Fibroblast of gingiva (primary cell): Measurements from ENCODE around the gene ARID5A.

Source experiments
- DNase-seq: peaks from one replicate; pipeline ENCODE4 v3.0.0-alpha.2; 2011; ENCODE audit warnings: low read depth

Gene ARID5A

GRCh38 chr2:96528006-96528699 is 8.4 kb upstream of the ARID5A start:
- peak; percentile 84 for DNase-seq

DNA sequence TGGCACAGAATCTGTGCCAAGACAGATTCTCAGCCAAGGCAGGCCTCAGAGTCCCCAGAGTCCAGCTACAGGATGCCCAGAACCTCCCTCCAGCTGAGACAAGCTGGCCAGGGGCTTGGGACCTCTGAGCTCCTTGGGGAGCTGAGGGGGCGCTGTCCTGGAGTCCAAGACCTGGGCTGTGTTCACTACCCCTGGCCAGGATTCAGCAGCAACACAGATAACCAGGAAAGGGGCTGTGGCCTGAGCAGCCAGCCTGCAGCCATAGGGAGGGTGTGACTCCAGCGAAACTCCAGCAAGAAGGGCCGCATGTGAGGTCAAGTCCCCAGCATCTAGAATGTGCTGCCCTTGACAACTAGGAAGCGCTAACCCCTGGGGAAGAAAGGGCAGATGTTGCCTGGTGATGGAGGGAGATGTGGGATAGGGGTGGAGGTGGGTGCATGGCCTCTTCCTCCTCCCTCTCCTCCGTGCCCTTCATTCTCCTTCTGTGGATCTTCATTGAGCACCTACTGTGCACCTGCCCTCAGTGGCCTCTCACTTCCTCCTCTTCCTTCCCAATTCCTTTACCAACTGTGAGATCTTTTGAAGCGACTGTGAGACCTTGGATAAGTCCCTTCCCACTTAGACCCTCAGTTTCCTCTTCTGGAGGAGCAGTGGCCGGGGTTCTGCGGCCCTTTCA is 7.7 kb upstream of the ARID5A start:
- DNase-seq = no peak

DNA sequence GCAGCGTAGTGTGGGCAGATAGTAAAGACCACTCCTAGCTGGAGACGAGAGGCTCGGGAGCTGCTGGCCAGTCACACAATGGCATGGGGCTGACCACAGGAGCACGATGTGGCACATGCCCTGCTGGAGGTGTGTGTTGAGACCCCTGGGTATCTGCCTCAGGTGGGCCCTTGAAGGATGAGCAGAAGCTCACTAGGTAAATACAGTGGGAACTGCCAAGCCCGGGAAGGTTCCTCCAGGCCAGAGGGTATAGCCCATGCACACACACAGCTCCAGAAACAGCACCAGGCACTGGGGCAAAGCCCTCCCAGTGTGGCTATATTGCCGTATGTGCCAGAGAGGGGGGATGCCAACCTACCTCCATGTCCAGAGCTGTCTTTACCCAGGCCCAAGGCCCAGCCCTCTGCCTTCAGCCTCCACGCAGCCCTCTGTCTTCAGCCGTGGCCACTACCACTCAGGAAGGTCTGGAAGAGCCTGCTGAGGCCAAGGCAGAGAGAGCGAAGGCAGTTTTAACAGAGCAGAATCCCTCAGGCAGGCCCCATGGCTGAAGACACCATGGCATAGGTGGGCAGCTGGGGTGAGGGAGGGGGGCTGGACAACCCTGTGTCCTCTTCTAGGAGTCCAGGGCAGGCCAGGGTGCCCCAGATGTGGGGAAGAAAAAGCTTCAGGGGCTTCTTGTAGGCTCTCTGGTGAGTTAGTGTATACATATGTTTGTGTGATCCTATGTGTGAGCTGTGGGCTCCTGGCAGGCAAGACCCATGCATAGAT is 7.0 kb upstream of the ARID5A start:
- DNase-seq = no peak

GRCh38 chr2:96530144-96530430 is 6.5 kb upstream of the ARID5A start:
- no peak for DNase-seq

DNA sequence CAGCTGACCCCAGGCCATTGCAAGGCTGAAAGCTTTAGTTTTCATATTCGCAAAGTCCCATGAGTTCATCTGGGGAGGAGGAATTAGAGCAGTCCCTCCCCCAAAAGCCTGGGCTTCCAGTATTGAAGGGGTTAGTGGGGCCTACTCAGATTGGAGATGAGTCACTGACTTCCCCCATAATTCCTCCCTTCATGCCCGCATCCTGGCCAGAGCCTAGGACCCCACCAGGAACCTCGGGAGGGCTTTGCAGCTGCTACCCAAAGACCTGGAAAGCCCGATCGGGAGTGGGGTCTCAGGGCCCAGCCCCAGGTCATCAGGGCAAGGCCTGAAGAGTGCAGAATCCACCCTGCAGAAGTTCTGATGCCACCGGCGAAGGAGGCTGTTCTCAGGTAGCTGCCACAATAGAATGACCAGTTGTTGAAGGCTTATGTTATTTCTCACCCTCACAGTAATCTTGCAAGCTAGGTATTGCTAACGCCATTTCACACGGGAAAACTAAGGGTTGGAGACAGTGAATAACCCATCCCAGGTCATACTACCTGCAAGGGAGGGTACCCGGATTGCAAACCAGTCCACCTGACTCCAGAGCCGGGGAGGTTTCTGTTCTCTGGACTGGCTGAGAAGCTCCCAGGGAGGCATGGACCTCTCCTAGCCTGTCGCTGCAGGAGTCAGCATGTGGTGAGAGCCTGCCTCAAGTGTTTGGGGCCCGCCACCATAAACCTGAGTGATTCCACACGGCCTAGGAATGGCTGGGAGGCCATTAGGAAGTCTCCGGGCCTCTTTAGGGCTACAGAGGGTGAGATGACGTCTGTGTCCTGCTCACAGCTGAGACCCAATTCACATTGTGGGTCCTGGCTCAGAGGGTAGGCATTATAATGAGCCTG is 5.8 kb upstream of the ARID5A start:
- no peak for DNase-seq

GRCh38 chr2:96531366-96531765 is 5.2 kb upstream of the ARID5A start:
- DNase-seq = no peak

DNA sequence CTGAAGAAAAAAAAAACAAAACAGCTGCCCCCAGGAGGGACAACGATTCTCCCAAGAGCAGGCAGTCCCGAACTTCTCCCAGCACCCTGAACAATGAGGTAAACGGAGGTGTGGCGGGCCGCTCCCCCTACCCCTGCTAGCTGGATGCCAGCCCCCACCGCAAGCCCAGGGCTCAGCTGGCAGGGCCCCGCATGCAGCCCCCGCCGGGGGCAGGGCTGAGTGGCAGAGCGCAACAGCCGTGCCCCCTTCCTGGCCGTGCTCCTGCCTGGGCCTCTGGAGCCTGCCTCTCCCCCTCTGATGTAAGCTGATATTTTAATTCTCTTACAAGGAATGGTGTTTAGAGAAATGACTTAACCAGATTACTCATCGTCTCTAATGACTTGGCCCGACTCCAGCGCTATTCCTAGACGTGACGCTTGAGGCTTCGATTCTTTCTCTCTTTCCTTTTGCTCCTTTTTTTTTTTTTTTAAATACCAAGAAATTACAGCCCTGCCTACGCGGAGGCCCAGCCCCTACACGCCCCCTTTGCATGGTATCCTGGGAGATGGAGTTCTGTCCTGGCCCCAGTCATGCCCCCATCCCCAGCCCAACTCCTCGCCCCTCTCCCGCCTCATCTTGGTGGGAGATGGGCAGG is 4.6 kb upstream of the ARID5A start:
- DNase-seq = peak; percentile 99

DNA sequence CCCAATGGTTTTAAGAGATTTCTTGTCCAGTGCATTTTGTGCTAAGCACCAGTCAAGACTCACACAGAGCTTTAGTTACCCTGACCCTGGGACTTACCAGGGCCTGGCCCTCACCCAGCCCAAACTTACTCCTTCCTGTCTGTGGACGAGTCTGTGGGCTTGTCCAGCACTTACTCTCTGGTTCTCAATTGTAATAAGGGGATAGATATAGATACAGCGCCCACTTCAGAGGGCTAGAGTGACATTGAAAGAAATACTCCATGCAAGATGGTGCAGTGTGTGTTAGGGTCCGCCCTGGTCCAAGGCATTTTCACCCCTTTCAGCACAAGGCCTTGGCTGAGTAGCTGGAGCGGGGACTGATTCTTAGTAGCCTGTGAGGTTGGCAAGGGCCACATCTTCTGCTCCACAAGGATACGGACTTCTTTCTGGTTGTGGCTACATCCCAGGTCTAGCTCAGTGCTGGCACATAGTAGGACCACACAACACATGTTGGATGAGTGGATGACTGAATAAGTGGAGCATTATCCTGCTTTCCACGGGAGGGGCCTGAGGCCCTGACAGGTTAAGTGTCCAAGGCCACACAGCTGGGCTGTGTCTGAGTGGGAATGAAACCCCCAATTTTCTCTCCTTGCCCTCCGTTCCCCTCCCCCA is 3.8 kb upstream of the ARID5A start:
- DNase-seq = no peak

- DNase-seq = peak; percentile 98
These were observed 3.1 kb upstream of the ARID5A start for GRCh38 chr2:96533292-96534073.

DNA sequence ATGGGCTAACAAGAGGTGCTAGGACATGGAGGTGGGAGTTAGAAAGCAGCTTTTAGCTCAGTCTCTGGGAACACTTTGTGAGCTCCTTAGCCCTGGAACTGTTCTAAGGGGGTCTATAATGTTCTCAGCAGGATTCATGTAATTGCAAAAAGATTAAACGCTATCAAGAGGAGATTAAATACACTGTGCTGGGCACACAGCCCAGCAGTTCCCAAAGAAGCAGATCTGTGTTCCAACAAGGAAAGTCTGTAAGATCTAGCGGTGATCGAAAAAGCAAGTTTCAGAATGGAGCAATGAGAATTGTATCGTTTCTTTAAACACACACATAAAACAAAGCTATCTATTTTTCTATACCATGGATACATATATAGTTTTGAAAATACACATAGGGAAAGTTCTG is 2.4 kb upstream of the ARID5A start:
- DNase-seq = no peak

GRCh38 chr2:96534701-96535181 is 1.8 kb upstream of the ARID5A start:
- no peak for DNase-seq

GRCh38 chr2:96535331-96535730 is 1.2 kb upstream of the ARID5A start:
- DNase-seq = no peak

- DNase-seq = peak; percentile 51
These were observed 648 bp downstream of the ARID5A start for GRCh38 chr2:96537066-96537733.

- no peak for DNase-seq
These were observed 1.4 kb downstream of the ARID5A start for GRCh38 chr2:96537734-96538486.

GRCh38 chr2:96538487-96539214 is 2.1 kb downstream of the ARID5A start:
- DNase-seq = no peak

- no peak for DNase-seq
These were observed 2.8 kb downstream of the ARID5A start for GRCh38 chr2:96539215-96539920.

GRCh38 chr2:96540136-96540535 is 3.6 kb downstream of the ARID5A start:
- DNase-seq = peak; percentile 61
